ENCODE results near the gene M1AP. TPM values are rescaled to one million over a fixed set of nuclear protein-coding genes. Genes with fewer than 3 reads are reported as not detected.

Gene M1AP
- total and polyA plus RNA-seq, 2 of the 4 experiments (the other 2 are of a cell fraction) = 0.03 TPM; not detected in 1

DNA sequence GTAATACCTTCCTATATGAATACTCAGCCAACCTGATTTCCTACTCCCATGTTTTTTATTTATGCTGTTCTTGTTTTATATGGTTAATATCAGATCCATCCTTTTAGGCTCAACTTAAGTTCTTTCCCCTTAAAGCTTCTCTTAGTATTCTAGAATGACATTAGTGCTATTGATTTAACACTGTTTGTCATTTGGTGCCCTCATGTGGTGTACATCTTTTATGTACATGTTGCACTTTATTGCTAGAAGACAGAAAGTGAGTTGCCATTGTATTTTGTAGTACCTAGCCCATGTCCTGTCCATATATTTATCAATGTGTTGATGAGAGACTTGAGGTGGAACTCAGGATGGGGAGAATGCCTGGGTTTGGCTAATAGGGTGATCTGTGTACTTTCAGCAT, 115.9 kb downstream of the M1AP start:
- Histone ChIP-seq H4K5ac (ENCODE audit: low read depth, low read length) (no peak overlapping the region), H3K4me3 (ENCODE audit: insufficient read depth, low read depth, low read length) (no peak overlapping the region), H4K20me1 (ENCODE audit: insufficient read depth, low read length) (peaks cover 13% of the 10 kb centered on the region), H3K9me3 (ENCODE audit: control insufficient read depth, insufficient read depth, low read length) (no peaks in the 10 kb centered on the region), H3K36me3 (ENCODE audit: control insufficient read depth, insufficient read depth, low read length) (peaks cover 32% of the 10 kb centered on the region), H4K91ac (ENCODE audit: insufficient read depth, low read depth, low read length) (no peak overlapping the region), H3K27ac (ENCODE audit: insufficient read depth, low read length) (no peak overlapping the region), H2BK120ac (ENCODE audit: low read depth, low read length) (no peak overlapping the region), H2AK9ac (replicated peaks; ENCODE audit: low read depth, low read length, poor library complexity) (no peak overlapping the region), H3K23ac (ENCODE audit: low read depth, low read length) (no peak overlapping the region), H3K27me3 (ENCODE audit: control insufficient read depth, insufficient read depth, low read length) (no peaks in the 10 kb centered on the region), H3K4me2 (ENCODE audit: low read depth, low read length) (no peak overlapping the region), H2BK15ac (ENCODE audit: low read depth, low read length) (no peak overlapping the region), H2BK20ac (ENCODE audit: low read depth, low read length) (no peak overlapping the region), H3K9ac (ENCODE audit: low read depth, low read length) (no peak overlapping the region), H3K4me1 (ENCODE audit: control insufficient read depth, insufficient read depth, low read length) (peaks cover 12% of the 10 kb centered on the region), H2BK5ac (ENCODE audit: low read depth, low read length, poor library complexity, severe bottlenecking) (no peak overlapping the region), H3K56ac (ENCODE audit: extremely low read depth, insufficient read depth, low read length) (no peak overlapping the region), H3K14ac (replicated peaks; ENCODE audit: low read depth, low read length) (no peak overlapping the region), H3K4ac (ENCODE audit: low read depth, low read length) (no peak overlapping the region), H2AK5ac (ENCODE audit: low read depth, low read length) (no peak overlapping the region), H2AFZ (replicated peaks; ENCODE audit: low read length, poor library complexity) (no peak overlapping the region), H4K8ac (ENCODE audit: low read depth in 2 of 2, low read length in 2 of 2) (no peak overlapping the region), H3K9me1 (ENCODE audit: insufficient read depth, low read length) (peaks cover 17% of the 10 kb centered on the region), H3K18ac (ENCODE audit: low read depth, low read length) (no peak overlapping the region), H3K79me1 (ENCODE audit: low read depth in 1 of 2, low read length in 2 of 2) (peaks cover 29 to 45% of the 10 kb centered on the region in 2 experiments)
- in situ Hi-C loops (cut with MboI; ENCODE audit: low sequenced_read_pairs) (no loop called here), dilution Hi-C loops (cut with HindIII; ENCODE audit: low sequenced_read_pairs, unreplicated experiment) (no loop called here), intact Hi-C loops (cut with micrococcal nuclease) (no loop called here)
- ChIA-PET CTCF (interaction anchor here (0.5 to 3.0 kb wide), 4 partner anchors 19 to 56 kb away, joined by 3 to 14 read pairs (median 4); no protein-coding TSS in a partner anchor), POLR2A (ENCODE audit: unreplicated experiment) (no interaction called here)
- DNase-seq (peak; percentile 66), ATAC-seq (ENCODE audit: low read depth) (no peak)
- TF ChIP-seq BHLHE40 (IDR thresholded peaks at IDR 0.05; ENCODE audit: low read depth, low read length) (no peak), RAD21 (IDR thresholded peaks at IDR 0.05; ENCODE audit: low read length) (peak; percentile 65), SMC3 (IDR thresholded peaks at IDR 0.05; ENCODE audit: low read depth, low read length) (peak; percentile 67; the same call in 1 of the 2 replicates), MAFK (IDR thresholded peaks at IDR 0.05; ENCODE audit: low read depth, low read length) (peak; percentile 43; the same call in 1 of the 2 replicates)
- TF ChIP-seq, protein P1, sequence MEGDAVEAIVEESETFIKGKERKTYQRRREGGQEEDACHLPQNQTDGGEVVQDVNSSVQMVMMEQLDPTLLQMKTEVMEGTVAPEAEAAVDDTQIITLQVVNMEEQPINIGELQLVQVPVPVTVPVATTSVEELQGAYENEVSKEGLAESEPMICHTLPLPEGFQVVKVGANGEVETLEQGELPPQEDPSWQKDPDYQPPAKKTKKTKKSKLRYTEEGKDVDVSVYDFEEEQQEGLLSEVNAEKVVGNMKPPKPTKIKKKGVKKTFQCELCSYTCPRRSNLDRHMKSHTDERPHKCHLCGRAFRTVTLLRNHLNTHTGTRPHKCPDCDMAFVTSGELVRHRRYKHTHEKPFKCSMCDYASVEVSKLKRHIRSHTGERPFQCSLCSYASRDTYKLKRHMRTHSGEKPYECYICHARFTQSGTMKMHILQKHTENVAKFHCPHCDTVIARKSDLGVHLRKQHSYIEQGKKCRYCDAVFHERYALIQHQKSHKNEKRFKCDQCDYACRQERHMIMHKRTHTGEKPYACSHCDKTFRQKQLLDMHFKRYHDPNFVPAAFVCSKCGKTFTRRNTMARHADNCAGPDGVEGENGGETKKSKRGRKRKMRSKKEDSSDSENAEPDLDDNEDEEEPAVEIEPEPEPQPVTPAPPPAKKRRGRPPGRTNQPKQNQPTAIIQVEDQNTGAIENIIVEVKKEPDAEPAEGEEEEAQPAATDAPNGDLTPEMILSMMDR (conservative IDR thresholded peaks at IDR 0.05; ENCODE audit: low read depth, low read length) = peak; percentile 55
- TF ChIP-seq, protein P2, sequence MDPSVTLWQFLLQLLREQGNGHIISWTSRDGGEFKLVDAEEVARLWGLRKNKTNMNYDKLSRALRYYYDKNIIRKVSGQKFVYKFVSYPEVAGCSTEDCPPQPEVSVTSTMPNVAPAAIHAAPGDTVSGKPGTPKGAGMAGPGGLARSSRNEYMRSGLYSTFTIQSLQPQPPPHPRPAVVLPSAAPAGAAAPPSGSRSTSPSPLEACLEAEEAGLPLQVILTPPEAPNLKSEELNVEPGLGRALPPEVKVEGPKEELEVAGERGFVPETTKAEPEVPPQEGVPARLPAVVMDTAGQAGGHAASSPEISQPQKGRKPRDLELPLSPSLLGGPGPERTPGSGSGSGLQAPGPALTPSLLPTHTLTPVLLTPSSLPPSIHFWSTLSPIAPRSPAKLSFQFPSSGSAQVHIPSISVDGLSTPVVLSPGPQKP (IDR thresholded peaks at IDR 0.05; ENCODE audit: borderline replicate concordance, low read depth, low read length) = no peak
- BruUV-seq (replicated peaks) = no TSS peak
